ENCODE measurements around the gene BIN1. TPM values are rescaled to one million over a fixed set of nuclear protein-coding genes. Genes with fewer than 3 reads are reported as not detected.

BIN1 gene
- total and polyA plus RNA-seq, 8 donors: 13.3 to 21.3 (median 16.2) TPM

- no peaks in the 10 kb centered on the region for H3K36me3 ChIP-seq
- FAIRE-seq (no peak), ATAC-seq (no peak), DNase-seq (no peak)
- H3K9me3 ChIP-seq: no peaks in the 10 kb centered on the region
- intact Hi-C loops (cut with DNase I): no loop called here
- peak overlapping the region in 1 of 4 donors; percentile 84 for H3K27ac ChIP-seq
- 78 to 94% methylated on average over 11 of the region's 11 CpGs for whole genome bisulfite sequencing, 2 donors
- H3K27me3 ChIP-seq: no peaks in the 10 kb centered on the region
- no peak for TF ChIP-seq CTCF (IDR thresholded peaks at IDR 0.05)
- H3K4me3 ChIP-seq: peak overlapping the region in 2 of 4 donors; percentile 61 to 88
- H3K4me1 ChIP-seq: peaks cover 0 to 4% (median 0%) of the 10 kb centered on the region in 3 donors
These were observed 1.2 kb upstream of the BIN1 start for GRCh38 chr2:127108090-127108523.

- intact Hi-C loops (cut with DNase I): no loop called here
- DNase-seq: no peak
- no peaks in the 10 kb centered on the region for H3K27me3 ChIP-seq
- H3K27ac ChIP-seq: peak overlapping the region; percentile 44 to 84 (median 62)
- no peak for TF ChIP-seq CTCF (IDR thresholded peaks at IDR 0.05)
- peak; percentile 10 to 27 (median 18) for ATAC-seq
- peak overlapping the region; percentile 61 to 88 (median 71) for H3K4me3 ChIP-seq
- WGBS, 2 donors: 4 to 5% methylated on average over 17 of the region's 17 CpGs
- H3K4me1 ChIP-seq: peaks cover 0 to 4% (median 0%) of the 10 kb centered on the region in 3 donors
- FAIRE-seq: no peak
- no peaks in the 10 kb centered on the region for H3K9me3 ChIP-seq
- H3K36me3 ChIP-seq: no peaks in the 10 kb centered on the region
These were observed 657 bp upstream of the BIN1 start for GRCh38 chr2:127107622-127107999.

- ATAC-seq (peak; percentile 23 to 37 (median 31)), FAIRE-seq (no peak), DNase-seq (peak in 2 of 6 donors; percentile 59 to 87)
- Histone ChIP-seq H3K27me3 (no peaks in the 10 kb centered on the region), H3K27ac (peak overlapping the region; percentile 44 to 84 (median 62)), H3K36me3 (no peaks in the 10 kb centered on the region), H3K4me1 (peaks cover 0 to 4% (median 0%) of the 10 kb centered on the region in 3 donors), H3K4me3 (peak overlapping the region; percentile 61 to 88 (median 71)), H3K9me3 (no peaks in the 10 kb centered on the region)
- TF ChIP-seq CTCF (IDR thresholded peaks at IDR 0.05): no peak
- WGBS, 2 donors: 1% methylated on average over 27 to 45 of the region's 45 CpGs
- intact Hi-C loops (cut with DNase I): no loop called here
These were observed 430 bp downstream of the BIN1 start for GRCh38 chr2:127106457-127106990.

GRCh38 chr2:127105656-127106456 lies 1.1 kb downstream of the BIN1 start:
- no peaks in the 10 kb centered on the region for H3K36me3 ChIP-seq
- DNase-seq: peak in 1 of 6 donors; percentile 79
- ATAC-seq: peak; percentile 8 to 29 (median 16)
- H3K27ac ChIP-seq: peak overlapping the region; percentile 18 to 84 (median 52)
- WGBS, 2 donors: 3 to 7% methylated on average over 43 to 51 of the region's 51 CpGs
- no peak for TF ChIP-seq CTCF (IDR thresholded peaks at IDR 0.05)
- intact Hi-C loops (cut with DNase I): no loop called here
- no peaks in the 10 kb centered on the region for H3K27me3 ChIP-seq
- no peaks in the 10 kb centered on the region for H3K9me3 ChIP-seq
- peak overlapping the region; percentile 61 to 88 (median 71) for H3K4me3 ChIP-seq
- peaks cover 0 to 4% (median 3%) of the 10 kb centered on the region in 3 donors for H3K4me1 ChIP-seq
- FAIRE-seq: no peak
